ENCODE results near the gene TMEM135. TPM values are rescaled to one million over a fixed set of nuclear protein-coding genes. Genes with fewer than 3 reads are reported as not detected.

The TMEM135 gene
- total RNA-seq, 1 experiment from 2014 or later: 14.0 TPM

DNA sequence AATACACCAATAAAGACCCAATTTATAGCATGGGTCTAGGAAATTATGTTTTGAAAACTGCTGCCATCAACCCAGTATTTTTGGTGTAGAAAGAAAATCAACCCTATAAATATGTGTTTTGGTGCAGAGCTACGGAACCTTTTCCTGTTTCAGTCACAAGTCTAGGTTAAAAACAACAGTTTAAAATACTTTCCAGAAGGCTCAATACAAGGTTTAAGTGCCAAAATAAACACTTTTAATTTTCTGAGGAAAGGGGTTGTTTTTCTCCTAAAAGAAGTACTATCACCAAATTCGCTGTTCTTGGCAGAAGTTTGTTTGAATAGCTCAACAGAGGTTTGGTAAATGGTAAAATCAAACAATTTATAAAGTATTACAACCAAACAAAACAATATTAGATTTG, 201.3 kb downstream of the TMEM135 start:
- Histone ChIP-seq H3K9ac (ENCODE audit: low read length) (no peak overlapping the region), H3K4me1 (ENCODE audit: insufficient read depth, low read length) (no peaks in the 10 kb centered on the region; the same call in 1 of the 2 replicates), H3K9me3 (ENCODE audit: low read length) (no peaks in the 10 kb centered on the region), H3K4me3 (ENCODE audit: low read length) (no peak overlapping the region), H3K36me3 (ENCODE audit: low read depth, low read length) (no peaks in the 10 kb centered on the region), H3K79me2 (ENCODE audit: low read length) (no peaks in the 10 kb centered on the region), H3K27ac (ENCODE audit: low read length) (no peak overlapping the region), H3K4me2 (ENCODE audit: low read length) (no peak overlapping the region), H3F3A (ENCODE audit: low read length, unreplicated experiment) (no peaks in the 10 kb centered on the region), H2AFZ (ENCODE audit: low read length) (no peak overlapping the region), H3K9me2 (replicated peaks; ENCODE audit: low read length) (no peaks in the 10 kb centered on the region), H3K27me3 (ENCODE audit: low read length) (no peaks in the 10 kb centered on the region), H4K20me1 (ENCODE audit: low read length) (no peaks in the 10 kb centered on the region; the same call in 1 of the 2 replicates)
- DNase-seq (no peak), ATAC-seq (no peak; the same call in none of the 2 replicates)
- intact Hi-C loops (cut with micrococcal nuclease): no loop called here
- ChIA-PET POLR2A (ENCODE audit: unreplicated experiment) (interaction anchor here (0.6 kb wide), 1 partner anchor 128 kb away, joined by 3 read pairs; no protein-coding TSS in a partner anchor), CTCF (no interaction called here)
- BruUV-seq (replicated peaks): no TSS peak
- TF ChIP-seq, protein P1, sequence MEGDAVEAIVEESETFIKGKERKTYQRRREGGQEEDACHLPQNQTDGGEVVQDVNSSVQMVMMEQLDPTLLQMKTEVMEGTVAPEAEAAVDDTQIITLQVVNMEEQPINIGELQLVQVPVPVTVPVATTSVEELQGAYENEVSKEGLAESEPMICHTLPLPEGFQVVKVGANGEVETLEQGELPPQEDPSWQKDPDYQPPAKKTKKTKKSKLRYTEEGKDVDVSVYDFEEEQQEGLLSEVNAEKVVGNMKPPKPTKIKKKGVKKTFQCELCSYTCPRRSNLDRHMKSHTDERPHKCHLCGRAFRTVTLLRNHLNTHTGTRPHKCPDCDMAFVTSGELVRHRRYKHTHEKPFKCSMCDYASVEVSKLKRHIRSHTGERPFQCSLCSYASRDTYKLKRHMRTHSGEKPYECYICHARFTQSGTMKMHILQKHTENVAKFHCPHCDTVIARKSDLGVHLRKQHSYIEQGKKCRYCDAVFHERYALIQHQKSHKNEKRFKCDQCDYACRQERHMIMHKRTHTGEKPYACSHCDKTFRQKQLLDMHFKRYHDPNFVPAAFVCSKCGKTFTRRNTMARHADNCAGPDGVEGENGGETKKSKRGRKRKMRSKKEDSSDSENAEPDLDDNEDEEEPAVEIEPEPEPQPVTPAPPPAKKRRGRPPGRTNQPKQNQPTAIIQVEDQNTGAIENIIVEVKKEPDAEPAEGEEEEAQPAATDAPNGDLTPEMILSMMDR (conservative IDR thresholded peaks at IDR 0.05; ENCODE audit: low read depth, low read length): no peak
- TF ChIP-seq EZH2 (IDR thresholded peaks at IDR 0.05; ENCODE audit: low read length, unreplicated experiment) (no peak), EZH2phosphoT487 (IDR thresholded peaks at IDR 0.05; ENCODE audit: borderline replicate concordance, low read length) (no peak)

DNA sequence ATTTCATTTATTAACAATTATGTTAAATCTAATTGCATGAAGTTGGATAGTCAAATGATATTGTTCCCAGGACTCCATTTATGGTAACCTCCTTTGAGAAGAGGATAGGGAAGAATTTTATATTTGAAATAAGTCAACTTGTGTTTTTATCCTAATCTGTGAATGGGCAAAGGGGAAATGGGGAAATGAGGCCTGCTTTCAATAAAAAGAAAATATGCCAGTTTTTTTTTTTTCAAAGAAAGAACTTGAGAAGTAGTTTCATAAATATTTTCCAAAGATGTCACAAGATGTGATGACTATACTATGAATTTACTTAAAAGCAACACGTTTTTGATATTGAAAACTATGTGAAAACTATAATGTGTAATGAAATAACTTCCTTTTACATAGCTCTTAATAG, 201.8 kb downstream of the TMEM135 start:
- Histone ChIP-seq H3K27ac (ENCODE audit: low read length) (no peak overlapping the region), H3K4me1 (ENCODE audit: insufficient read depth, low read length) (no peaks in the 10 kb centered on the region; the same call in 1 of the 2 replicates), H3K4me3 (ENCODE audit: low read length) (no peak overlapping the region), H3K9me3 (ENCODE audit: low read length) (no peaks in the 10 kb centered on the region), H4K20me1 (ENCODE audit: low read length) (no peaks in the 10 kb centered on the region; the same call in 1 of the 2 replicates), H3K4me2 (ENCODE audit: low read length) (no peak overlapping the region), H2AFZ (ENCODE audit: low read length) (no peak overlapping the region), H3K9me2 (replicated peaks; ENCODE audit: low read length) (no peaks in the 10 kb centered on the region), H3K36me3 (ENCODE audit: low read depth, low read length) (no peaks in the 10 kb centered on the region), H3F3A (ENCODE audit: low read length, unreplicated experiment) (no peaks in the 10 kb centered on the region), H3K27me3 (ENCODE audit: low read length) (no peaks in the 10 kb centered on the region), H3K9ac (ENCODE audit: low read length) (no peak overlapping the region), H3K79me2 (ENCODE audit: low read length) (no peaks in the 10 kb centered on the region)
- TF ChIP-seq EZH2phosphoT487 (IDR thresholded peaks at IDR 0.05; ENCODE audit: borderline replicate concordance, low read length): no peak
- TF ChIP-seq EZH2 (IDR thresholded peaks at IDR 0.05; ENCODE audit: low read length, unreplicated experiment): no peak
- TF ChIP-seq, protein P1 (conservative IDR thresholded peaks at IDR 0.05; ENCODE audit: low read depth, low read length): no peak
- POLR2A ChIA-PET (ENCODE audit: unreplicated experiment): no interaction called here
- DNase-seq: no peak
- ATAC-seq: no peak
- no TSS peak for BruUV-seq (replicated peaks)
- CTCF ChIA-PET: no interaction called here
- intact Hi-C loops (cut with micrococcal nuclease): no loop called here

DNA sequence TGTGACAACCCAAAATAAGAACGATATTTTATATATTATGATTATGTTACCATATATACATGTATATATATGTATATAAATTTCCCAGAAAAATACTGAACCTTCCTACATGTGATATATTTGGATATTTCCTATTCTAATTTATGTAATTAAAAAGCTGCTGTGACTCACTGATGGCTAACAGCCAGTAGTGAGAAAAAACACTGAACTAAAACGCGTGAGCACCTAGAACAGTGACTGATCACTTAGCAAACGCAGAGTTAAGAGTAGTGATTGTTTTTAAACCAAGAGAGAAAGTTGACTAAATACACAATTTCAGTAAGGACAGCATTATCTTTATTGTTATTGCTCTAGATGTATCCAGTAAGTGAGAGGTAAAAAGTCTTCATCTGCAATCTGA, 213.8 kb downstream of the TMEM135 start:
- ATAC-seq (no peak), DNase-seq (peak; percentile 30)
- Histone ChIP-seq H3K4me1 (ENCODE audit: insufficient read depth, low read length) (no peaks in the 10 kb centered on the region), H3K27me3 (ENCODE audit: low read length) (no peaks in the 10 kb centered on the region), H2AFZ (ENCODE audit: low read length) (no peak overlapping the region), H3K9me3 (ENCODE audit: low read length) (no peaks in the 10 kb centered on the region), H3K27ac (ENCODE audit: low read length) (no peak overlapping the region), H3K9me2 (replicated peaks; ENCODE audit: low read length) (no peaks in the 10 kb centered on the region), H4K20me1 (ENCODE audit: low read length) (no peaks in the 10 kb centered on the region), H3K36me3 (ENCODE audit: low read depth, low read length) (no peaks in the 10 kb centered on the region), H3K79me2 (ENCODE audit: low read length) (no peaks in the 10 kb centered on the region), H3K4me3 (ENCODE audit: low read length) (no peak overlapping the region), H3F3A (ENCODE audit: low read length, unreplicated experiment) (no peaks in the 10 kb centered on the region), H3K4me2 (ENCODE audit: low read length) (no peak overlapping the region), H3K9ac (ENCODE audit: low read length) (no peak overlapping the region)
- POLR2A ChIA-PET (ENCODE audit: unreplicated experiment): no interaction called here
- TF ChIP-seq EZH2phosphoT487 (IDR thresholded peaks at IDR 0.05; ENCODE audit: borderline replicate concordance, low read length): no peak
- TF ChIP-seq, protein P1 (conservative IDR thresholded peaks at IDR 0.05; ENCODE audit: low read depth, low read length): no peak
- no peak for TF ChIP-seq EZH2 (IDR thresholded peaks at IDR 0.05; ENCODE audit: low read length, unreplicated experiment)
- CTCF ChIA-PET: no interaction called here
- no TSS peak for BruUV-seq (replicated peaks)
- intact Hi-C loops (cut with micrococcal nuclease): no loop called here

All from PC-3 (cell line).